ENCODE measurements around the gene RNF130. TPM values are rescaled to one million over a fixed set of nuclear protein-coding genes. Genes with fewer than 3 reads are reported as not detected.
A peak's percentile ranks its signal among the peaks of the same experiment; 100 is the strongest.

The RNF130 gene
- total and polyA plus RNA-seq, 4 donors: 24.9 to 93.1 (median 51.4) TPM

DNA sequence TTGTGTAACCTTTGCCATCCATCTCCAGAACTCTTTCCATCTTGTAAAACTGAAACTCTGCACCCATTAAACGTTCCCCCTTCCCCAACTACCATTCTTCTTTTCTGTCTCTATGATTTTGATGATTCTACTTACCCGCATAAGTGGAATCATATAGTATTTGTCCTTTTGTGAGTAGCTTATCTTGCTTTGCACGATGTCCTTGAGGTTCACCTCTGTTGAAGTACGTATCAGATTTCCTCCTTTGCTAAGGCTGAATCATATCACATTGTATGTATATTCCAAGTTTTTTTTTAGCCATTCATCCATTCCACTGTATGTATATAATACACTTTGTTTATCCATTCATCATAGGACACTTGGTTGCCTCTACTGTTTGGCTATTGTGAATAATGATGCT is 2.9 kb upstream of the RNF130 start:
- Histone ChIP-seq H3K9me3 (ENCODE audit: control insufficient read depth in 4 of 4, low read length in 3 of 4) (no peaks in the 10 kb centered on the region), H3K4me1 (ENCODE audit: control insufficient read depth in 4 of 4, insufficient read depth in 4 of 4, low read length in 3 of 4) (peaks cover 7 to 66% (median 44%) of the 10 kb centered on the region in 4 donors), H3K4me3 (ENCODE audit: low read depth in 1 of 3, low read length in 3 of 3) (no peak overlapping the region), H3K9ac (ENCODE audit: low read depth in 1 of 2, low read length in 2 of 2) (no peak overlapping the region), H3K36me3 (ENCODE audit: control insufficient read depth in 4 of 4, insufficient read depth in 3 of 4, low read depth in 1 of 4, low read length in 3 of 4) (no peaks in the 10 kb centered on the region), H3K27ac (ENCODE audit: low read depth in 1 of 2, low read length in 2 of 2) (no peak overlapping the region), H3K27me3 (ENCODE audit: control insufficient read depth in 4 of 4, insufficient read depth in 4 of 4, low read length in 3 of 4) (no peaks in the 10 kb centered on the region)
- WGBS: 92% methylated on average over 4 of the region's 4 CpGs
- TF ChIP-seq, protein P1, sequence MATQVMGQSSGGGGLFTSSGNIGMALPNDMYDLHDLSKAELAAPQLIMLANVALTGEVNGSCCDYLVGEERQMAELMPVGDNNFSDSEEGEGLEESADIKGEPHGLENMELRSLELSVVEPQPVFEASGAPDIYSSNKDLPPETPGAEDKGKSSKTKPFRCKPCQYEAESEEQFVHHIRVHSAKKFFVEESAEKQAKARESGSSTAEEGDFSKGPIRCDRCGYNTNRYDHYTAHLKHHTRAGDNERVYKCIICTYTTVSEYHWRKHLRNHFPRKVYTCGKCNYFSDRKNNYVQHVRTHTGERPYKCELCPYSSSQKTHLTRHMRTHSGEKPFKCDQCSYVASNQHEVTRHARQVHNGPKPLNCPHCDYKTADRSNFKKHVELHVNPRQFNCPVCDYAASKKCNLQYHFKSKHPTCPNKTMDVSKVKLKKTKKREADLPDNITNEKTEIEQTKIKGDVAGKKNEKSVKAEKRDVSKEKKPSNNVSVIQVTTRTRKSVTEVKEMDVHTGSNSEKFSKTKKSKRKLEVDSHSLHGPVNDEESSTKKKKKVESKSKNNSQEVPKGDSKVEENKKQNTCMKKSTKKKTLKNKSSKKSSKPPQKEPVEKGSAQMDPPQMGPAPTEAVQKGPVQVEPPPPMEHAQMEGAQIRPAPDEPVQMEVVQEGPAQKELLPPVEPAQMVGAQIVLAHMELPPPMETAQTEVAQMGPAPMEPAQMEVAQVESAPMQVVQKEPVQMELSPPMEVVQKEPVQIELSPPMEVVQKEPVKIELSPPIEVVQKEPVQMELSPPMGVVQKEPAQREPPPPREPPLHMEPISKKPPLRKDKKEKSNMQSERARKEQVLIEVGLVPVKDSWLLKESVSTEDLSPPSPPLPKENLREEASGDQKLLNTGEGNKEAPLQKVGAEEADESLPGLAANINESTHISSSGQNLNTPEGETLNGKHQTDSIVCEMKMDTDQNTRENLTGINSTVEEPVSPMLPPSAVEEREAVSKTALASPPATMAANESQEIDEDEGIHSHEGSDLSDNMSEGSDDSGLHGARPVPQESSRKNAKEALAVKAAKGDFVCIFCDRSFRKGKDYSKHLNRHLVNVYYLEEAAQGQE (IDR thresholded peaks at IDR 0.05): no peak
- no peak for TF ChIP-seq FOXA1 (IDR thresholded peaks at IDR 0.05)
- no peak for TF ChIP-seq NR2F2 (IDR thresholded peaks at IDR 0.05)
- TF ChIP-seq, protein P2, sequence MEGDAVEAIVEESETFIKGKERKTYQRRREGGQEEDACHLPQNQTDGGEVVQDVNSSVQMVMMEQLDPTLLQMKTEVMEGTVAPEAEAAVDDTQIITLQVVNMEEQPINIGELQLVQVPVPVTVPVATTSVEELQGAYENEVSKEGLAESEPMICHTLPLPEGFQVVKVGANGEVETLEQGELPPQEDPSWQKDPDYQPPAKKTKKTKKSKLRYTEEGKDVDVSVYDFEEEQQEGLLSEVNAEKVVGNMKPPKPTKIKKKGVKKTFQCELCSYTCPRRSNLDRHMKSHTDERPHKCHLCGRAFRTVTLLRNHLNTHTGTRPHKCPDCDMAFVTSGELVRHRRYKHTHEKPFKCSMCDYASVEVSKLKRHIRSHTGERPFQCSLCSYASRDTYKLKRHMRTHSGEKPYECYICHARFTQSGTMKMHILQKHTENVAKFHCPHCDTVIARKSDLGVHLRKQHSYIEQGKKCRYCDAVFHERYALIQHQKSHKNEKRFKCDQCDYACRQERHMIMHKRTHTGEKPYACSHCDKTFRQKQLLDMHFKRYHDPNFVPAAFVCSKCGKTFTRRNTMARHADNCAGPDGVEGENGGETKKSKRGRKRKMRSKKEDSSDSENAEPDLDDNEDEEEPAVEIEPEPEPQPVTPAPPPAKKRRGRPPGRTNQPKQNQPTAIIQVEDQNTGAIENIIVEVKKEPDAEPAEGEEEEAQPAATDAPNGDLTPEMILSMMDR (IDR thresholded peaks at IDR 0.05; ENCODE audit: low read depth, low read length, missing input control): no peak
- TF ChIP-seq, protein P3, sequence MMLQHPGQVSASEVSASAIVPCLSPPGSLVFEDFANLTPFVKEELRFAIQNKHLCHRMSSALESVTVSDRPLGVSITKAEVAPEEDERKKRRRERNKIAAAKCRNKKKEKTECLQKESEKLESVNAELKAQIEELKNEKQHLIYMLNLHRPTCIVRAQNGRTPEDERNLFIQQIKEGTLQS (IDR thresholded peaks at IDR 0.05): no peak
- no peak for TF ChIP-seq TAF1 (conservative IDR thresholded peaks at IDR 0.05)
- no peak for TF ChIP-seq HNF4G (IDR thresholded peaks at IDR 0.05)
- no peak for DNase-seq (ENCODE audit: low spot score)

DNA sequence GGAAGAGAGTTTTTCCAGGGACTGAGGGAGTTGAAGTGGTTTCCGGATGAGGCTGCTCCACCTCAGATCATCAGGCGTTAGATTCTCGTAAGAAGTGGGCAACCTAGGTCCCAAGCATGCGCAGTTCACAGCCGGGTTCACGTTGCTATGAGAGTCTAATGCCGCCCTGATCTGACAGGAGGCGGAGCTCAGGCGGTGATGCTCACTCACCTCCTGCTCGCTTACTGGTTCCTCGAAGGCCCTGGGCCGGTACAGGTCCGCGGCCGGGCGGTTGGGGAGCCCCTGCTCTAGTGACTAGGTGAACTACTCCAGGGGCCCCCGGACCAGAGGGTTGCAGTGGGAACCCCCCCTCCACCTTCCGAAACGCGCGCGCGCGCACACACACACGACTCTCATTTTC is 997 bp upstream of the RNF130 start:
- Histone ChIP-seq H3K27ac (ENCODE audit: low read depth in 1 of 2, low read length in 2 of 2) (peak overlapping the region in 1 of 2 donors; percentile 99), H3K9me3 (ENCODE audit: control insufficient read depth in 4 of 4, low read length in 3 of 4) (no peaks in the 10 kb centered on the region), H3K4me3 (ENCODE audit: low read depth in 1 of 3, low read length in 3 of 3) (no peak overlapping the region), H3K9ac (ENCODE audit: low read depth in 1 of 2, low read length in 2 of 2) (no peak overlapping the region), H3K27me3 (ENCODE audit: control insufficient read depth in 4 of 4, insufficient read depth in 4 of 4, low read length in 3 of 4) (no peaks in the 10 kb centered on the region), H3K4me1 (ENCODE audit: control insufficient read depth in 4 of 4, insufficient read depth in 4 of 4, low read length in 3 of 4) (peaks cover 10 to 64% (median 43%) of the 10 kb centered on the region in 4 donors), H3K36me3 (ENCODE audit: control insufficient read depth in 4 of 4, insufficient read depth in 3 of 4, low read depth in 1 of 4, low read length in 3 of 4) (no peaks in the 10 kb centered on the region)
- DNase-seq (ENCODE audit: low spot score): no peak
- WGBS: 85% methylated on average over 25 of the region's 25 CpGs
- TF ChIP-seq HNF4A (conservative IDR thresholded peaks at IDR 0.05): no peak
- TF ChIP-seq, protein P2 (IDR thresholded peaks at IDR 0.05; ENCODE audit: low read depth, low read length, missing input control): no peak

DNA sequence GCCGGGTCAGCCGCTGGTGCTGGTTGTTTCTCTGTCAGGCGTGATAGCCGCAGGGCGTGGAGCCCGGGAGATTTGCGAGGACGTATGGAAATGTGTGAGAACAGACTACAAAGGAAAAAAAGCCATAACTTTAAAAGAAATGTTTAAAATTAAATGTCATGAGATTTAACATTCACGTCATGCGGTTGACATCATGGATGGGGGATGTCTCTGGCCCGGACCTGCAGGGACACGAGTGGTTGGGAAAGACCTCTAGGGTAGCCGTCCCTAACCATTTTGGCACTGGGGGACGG is 643 bp upstream of the RNF130 start:
- peak overlapping the region; percentile 95 to 99 for H3K27ac ChIP-seq (ENCODE audit: low read depth in 1 of 2, low read length in 2 of 2)

More for the DNA sequence above, 643 bp upstream of the RNF130 start:
- peak; percentile 26 for TF ChIP-seq YY1 (IDR thresholded peaks at IDR 0.05)
- TF ChIP-seq NR2F2 (IDR thresholded peaks at IDR 0.05): no peak
- TF ChIP-seq, protein P4, sequence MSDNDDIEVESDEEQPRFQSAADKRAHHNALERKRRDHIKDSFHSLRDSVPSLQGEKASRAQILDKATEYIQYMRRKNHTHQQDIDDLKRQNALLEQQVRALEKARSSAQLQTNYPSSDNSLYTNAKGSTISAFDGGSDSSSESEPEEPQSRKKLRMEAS (IDR thresholded peaks at IDR 0.05): peak; percentile 97
- peak; percentile 20 for TF ChIP-seq SP1 (IDR thresholded peaks at IDR 0.05)
- TF ChIP-seq RXRA (IDR thresholded peaks at IDR 0.05): no peak
- DNase-seq (ENCODE audit: low spot score): no peak
- H3K9me3 ChIP-seq (ENCODE audit: control insufficient read depth in 4 of 4, low read length in 3 of 4): no peaks in the 10 kb centered on the region
- peak overlapping the region in 1 of 3 donors; percentile 41 for H3K4me3 ChIP-seq (ENCODE audit: low read depth in 1 of 3, low read length in 3 of 3)
- no peaks in the 10 kb centered on the region for H3K36me3 ChIP-seq (ENCODE audit: control insufficient read depth in 4 of 4, insufficient read depth in 3 of 4, low read depth in 1 of 4, low read length in 3 of 4)
- peaks cover 10 to 62% (median 39%) of the 10 kb centered on the region in 4 donors for H3K4me1 ChIP-seq (ENCODE audit: control insufficient read depth in 4 of 4, insufficient read depth in 4 of 4, low read length in 3 of 4)
- no peaks in the 10 kb centered on the region for H3K27me3 ChIP-seq (ENCODE audit: control insufficient read depth in 4 of 4, insufficient read depth in 4 of 4, low read length in 3 of 4)
- H3K9ac ChIP-seq (ENCODE audit: low read depth in 1 of 2, low read length in 2 of 2): no peak overlapping the region
- 18% methylated on average over 14 of the region's 14 CpGs for WGBS
